Activated CD4-positive, alpha-beta T cell treated with anti-CD3 and anti-CD28 coated beads, Interleukin-10, Interleukin-2, amounts not matched to agents 100 ng/mL and 50 ng/mL, durations not matched to agents 16 hours and 8 hours (primary cell): ENCODE results near the gene TCAF2.
"Not testable (repeated sequence)": the region's sequence is repeated elsewhere in the genome, so short reads cannot be mapped to it uniquely, and the experiment has no call there.

Experiments used
- DNase-seq: peaks from one replicate; pipeline ENCODE4 v3.0.0-alpha.2; 2020

Gene TCAF2

DNA sequence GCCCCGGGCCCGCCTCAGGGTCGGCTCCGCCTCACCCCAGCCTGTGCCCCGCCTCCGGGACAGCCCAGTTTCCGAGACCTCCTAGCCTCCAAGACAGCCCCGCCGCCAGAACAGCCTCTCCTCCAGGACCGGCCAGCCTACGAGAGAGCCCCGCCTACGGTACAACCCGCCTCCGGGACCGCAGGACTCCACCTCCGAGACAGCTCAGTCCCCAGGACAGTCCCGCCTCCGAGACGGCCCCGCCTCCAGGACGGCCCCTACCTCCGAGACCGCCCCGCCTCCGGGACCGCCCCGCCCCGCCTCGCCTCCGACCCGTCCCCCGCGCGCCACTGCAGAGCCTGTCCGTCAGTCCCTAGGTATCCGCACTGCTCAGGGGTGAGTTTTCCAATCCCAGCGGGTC is at the start of gene TCAF2:
Gene TCAF2, plus strand, starts transcription at position 329 of the 400 bp plus-strand sequence.
- DNase-seq, result not testable (repeated sequence)

DNA sequence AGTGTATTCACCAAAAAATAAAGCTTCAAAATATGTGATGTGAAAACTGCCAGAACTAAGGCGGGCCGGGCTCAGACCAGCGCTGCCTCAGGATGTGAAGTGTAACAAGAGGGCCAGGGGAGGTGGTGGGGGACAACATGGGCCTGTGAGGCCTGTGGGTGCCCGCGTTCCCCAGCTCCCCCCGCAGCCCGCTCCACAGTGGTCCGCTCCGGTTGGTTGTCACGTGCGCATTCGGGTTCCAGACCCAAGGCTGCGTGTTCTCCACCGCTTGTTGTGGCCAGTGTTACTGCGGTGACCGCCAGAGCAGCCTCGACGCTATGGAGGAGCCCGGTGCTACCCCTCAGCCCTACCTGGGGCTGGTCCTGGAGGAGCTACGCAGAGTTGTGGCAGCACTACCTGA is 49.3 kb upstream of the TCAF2 start, which contains the start of gene CTAGE15:
Gene CTAGE15, plus strand, starts transcription at position 301 of the 400 bp plus-strand sequence. Its CDS starts 17 bp downstream, at position 318.
- not testable (repeated sequence) for DNase-seq

DNA sequence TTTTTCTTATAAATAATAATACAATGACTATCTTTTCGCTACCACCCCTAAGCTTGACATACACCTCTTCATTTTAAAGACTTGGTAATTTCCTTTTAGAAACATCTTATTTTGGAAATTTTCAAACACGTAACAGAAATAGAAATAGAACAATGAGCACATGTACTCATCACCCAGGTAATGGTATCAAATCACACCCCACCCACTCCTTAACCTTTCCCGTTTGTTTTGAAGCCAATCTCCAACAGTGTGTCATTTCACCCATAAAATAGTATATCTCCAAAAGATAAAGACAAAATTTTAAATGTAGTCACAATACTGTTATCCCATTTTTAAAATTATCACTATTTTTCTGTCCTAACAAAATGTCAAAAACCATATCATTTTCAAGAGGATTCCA is 32.6 kb upstream of the TCAF2 start:
- DNase-seq, result not testable (repeated sequence)

DNA sequence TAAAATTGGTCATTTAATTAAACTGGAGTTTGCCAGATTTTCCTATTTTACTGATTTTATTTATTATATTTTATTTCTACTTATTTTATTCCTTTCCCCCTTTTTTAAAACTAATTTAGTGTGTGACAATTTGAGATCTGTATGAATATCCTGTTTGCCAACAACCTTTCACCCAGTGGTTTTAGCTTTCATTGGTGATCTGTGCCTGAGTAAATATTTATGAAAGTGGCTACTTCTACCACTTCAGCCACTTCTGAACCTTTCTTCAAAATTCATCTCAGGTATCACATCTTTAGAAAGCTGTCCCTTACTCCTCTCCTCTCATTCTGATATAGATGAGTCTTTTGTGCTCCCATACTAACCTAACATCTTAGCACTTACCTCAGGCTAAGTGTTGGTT is 30.9 kb upstream of the TCAF2 start:
- not testable (repeated sequence) for DNase-seq

DNA sequence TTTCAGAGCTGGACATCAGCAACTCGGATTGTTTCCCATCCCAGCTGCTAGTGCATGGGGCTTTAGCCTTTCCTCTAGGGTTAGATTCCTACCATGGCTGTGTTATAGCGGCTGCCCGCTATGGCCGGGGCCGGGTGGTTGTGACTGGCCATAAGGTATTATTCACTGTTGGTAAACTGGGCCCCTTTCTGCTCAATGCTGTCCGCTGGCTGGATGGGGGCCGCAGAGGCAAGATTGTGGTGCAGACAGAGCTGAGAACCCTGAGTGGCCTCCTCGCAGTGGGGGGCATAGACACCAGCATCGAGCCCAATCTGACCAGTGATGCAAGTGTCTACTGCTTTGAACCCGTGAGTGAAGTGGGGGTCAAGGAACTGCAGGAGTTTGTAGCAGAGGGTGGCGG is 22.7 kb upstream of the TCAF2 start:
- DNase-seq, result not testable (repeated sequence)

DNA sequence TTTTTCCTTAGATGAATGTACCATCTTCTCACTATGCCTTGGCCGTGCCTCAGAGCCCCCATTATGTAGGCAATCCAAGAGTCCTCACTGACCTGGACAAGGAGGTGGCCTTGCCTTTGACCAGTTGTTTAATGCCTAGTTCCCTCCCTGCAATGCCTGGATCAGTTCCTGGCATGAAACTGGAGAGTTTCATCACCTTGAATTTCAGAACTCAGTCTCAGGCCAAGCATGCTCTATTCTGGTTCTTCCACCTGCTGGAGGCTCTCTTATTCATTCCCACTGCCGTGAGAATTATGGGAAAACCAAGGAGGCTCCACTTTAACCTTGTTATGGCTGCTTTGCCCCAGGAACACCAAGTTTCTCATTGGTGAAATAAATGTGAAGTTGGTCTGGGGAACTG is 17.2 kb upstream of the TCAF2 start:
- not testable (repeated sequence) for DNase-seq

DNA sequence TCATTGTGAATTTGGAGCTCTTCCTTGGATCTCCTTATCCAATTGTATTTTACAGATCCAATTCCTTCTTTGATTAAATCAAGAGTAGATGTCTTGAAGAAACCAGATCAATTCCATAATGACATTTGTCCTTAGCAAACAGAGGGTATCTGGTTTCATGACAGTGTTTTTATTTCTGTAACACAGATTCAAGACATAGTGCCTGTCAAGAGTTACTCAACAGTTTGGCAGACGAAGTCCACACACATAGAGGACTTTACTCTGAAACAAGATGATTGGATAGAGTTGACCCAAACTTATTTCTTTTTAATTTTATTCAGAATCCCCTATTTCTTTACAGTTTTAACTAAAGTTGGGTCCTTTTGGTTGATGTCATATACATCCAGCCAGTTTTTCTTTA is 14.7 kb upstream of the TCAF2 start:
- DNase-seq, result not testable (repeated sequence)

DNA sequence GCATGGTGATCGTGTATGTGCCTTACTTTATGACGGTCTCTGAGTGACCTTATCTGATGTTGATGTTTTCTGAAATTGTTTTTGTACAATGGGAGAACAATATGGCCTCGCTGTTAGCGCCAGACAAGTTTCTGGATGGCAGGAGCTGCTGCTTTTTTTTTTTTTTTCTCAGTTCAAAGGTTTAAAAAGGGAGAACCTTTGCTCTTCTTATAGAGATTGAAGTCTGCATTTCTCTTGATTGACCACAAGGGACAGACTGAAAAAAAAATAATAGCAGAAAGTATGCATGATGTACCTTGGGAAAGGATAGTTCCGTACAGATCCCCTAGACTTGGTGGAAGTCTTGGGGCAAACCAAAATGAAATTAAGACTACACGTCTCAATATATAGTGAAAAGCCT is 5.2 kb upstream of the TCAF2 start:
- not testable (repeated sequence) for DNase-seq

DNA sequence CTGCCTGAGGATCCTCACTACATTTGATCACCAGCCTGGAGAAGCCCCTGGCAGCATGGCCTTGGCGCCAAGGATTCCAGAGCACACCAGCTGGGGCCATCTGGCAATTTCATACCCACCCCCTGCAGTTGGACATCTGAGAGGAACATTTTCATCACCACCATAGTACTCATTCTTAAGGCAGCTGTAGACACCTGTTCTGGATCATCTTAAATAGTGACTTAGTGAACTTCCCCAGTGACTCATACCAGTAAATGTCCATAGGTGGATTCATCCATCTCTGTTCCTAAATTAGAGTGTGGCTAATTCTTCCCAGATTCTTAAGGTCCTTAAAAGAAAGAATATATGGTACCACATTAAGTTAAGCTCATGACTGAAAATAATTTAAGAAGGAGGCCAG is 3.6 kb upstream of the TCAF2 start:
- not testable (repeated sequence) for DNase-seq

DNA sequence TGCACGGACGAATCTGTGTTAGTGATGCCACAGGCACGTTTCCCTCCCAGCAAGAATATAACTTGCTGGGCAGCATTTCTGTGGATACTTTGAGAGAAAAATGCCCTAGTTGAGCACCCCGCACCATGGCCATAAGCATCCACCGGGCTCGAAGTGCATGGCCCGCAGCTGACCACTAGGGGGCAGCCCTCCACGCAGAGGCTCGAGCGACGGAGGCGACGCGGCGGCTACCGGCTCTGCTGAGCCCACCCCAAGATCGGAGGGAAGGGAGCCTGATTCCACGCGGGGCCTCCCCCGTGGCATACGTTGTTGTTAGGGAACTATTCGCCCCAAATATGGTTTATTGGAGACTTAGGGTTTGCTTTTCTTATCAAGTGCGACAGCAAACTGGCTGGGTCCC is 716 bp upstream of the TCAF2 start:
- not testable (repeated sequence) for DNase-seq

DNA sequence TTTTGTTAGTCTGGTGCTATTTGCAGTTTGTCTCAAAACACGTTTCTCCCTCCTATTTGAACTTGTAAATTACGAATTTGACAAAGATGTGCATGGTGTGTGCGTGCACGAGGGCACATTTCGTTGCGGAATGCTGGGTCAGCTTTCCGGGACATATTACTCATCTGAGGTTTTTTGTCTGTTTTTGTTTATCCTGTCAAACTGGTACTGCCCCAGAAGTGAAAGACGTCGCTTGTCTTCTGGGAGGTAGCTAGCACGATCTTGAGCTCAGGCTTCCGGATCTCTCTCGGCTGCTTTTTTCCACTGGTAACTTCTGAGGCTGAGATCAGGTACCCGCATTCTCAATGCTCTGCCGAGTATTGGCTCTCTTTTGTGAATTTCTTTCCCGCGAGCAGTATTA is 401 bp downstream of the TCAF2 start:
- DNase-seq, result not testable (repeated sequence)

DNA sequence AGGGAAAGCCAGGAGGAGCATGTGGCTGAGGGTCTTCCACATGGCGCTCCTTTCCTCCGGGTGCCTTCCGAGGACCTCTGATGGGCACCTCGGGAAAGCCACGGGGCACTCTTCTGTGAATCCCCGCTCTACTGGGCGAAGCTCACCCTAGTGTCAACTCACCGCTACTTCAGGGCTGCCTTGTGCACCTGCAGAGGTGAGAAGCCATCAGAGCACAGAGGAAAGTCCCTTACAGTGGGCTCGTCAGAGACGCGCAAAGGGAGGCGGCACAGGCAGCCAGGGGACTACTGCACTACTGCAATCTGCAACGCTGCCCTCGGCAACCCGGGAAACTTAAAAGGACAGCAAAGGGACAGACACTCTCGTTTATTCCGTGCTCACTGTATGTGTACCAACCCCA is 1.4 kb downstream of the TCAF2 start:
- DNase-seq, result not testable (repeated sequence)

DNA sequence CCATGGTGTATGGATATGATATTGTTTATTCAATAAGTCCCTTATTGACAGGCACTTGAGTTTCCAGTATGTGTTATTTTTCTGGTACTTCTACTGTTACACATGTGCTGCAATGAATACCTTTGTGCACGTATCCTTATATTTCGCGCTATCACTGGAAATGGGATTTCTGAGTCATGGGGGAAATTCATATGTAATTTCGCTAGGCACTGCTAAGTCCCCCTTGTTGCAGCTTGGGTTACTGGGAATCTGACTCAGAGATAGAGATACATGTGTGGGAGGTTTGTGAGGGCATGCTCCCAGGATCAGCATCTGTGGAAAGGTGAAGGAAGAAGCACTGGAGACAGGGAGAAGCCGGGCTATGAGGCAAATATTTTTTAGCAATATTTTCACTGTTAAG is 9.9 kb downstream of the TCAF2 start:
- DNase-seq, result not testable (repeated sequence)

DNA sequence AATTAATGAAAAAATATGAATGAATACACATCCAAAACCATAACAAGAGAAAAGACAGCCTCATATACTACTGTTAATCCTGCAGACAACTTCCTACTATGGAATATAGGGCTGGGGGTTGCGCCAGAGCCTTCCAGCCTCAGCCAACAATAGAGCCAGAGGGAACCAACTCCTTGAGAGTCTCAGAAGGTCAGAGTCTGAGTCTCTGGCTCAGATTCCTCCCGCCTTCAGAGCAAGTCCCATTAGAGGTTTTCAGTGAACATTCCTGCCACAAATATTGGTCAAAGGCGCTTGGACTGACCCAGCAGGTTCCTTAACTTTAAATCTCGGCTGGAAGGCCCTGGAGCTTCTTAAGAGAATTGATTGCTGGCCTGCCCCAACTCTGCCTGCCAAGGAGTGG is 11.7 kb downstream of the TCAF2 start:
- DNase-seq, result not testable (repeated sequence)

DNA sequence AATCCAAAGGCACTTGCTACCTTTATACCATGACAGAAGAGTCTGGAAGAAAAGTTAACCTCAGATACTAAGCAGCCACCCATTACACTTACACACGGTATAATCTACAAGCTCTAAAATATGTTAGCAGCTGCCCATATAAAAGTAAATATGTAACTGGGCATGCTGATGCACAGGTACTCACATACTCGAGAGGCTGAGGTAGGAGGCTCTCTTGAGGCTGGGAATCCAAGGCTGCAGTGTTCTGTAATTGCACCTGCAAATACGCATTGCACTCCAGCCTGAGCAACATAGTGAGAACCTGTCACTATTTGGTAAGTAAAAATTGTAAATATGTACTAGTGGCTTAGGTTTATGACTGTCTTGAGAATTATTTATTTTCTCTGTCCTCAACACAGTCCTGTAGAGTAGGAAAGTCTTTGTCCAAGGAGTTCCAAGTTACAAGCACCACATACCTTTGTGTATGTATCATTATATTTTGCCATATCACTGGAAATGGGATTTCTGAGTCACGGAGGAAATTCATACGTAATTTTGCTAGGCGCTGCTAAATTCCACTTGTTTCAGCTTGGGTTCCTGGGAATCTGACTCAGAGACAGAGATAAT is 12.3 kb downstream of the TCAF2 start:
- DNase-seq, result not testable (repeated sequence)

DNA sequence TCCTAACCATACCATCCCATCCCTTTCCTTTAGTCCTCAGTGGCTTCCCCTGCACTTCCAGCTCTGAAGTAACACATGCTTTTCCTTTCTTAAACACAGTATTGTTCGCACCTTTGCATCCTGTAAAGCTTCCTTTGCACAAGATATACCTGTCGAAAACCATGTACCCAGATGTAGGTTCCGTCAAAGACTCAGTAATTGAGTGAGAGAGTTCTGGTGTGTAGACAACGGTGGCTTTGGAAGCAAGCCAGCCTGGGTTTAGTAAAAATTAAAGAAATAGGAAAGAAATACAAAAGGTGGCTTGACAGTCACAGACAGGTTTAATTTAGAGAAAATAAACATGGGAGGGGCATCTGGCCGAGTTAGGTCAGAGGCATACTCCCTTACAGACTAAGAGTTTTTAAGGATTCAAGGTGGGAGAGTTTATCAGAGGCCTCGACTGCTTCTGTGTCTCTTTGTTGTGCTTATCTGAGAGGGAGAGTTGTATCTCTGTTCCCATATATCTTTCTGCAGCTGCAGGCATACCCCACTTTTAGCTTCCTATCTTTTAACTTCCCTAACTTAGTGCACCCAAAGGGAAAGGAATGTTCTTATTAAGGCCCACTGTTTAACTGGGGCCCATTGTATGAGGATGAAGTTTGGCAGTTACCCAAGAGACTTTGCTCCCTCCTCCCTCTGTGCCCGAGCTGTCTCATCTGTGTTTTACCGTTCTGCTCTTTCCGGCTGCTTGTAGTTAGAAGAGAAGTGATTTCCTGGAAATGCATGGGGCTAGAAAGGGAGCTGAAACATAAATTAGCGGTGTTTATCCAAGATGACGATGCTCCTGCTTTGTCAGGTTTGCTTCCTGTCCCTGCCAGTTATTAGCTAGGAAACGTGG is 14.8 kb downstream of the TCAF2 start:
- DNase-seq, result not testable (repeated sequence)

DNA sequence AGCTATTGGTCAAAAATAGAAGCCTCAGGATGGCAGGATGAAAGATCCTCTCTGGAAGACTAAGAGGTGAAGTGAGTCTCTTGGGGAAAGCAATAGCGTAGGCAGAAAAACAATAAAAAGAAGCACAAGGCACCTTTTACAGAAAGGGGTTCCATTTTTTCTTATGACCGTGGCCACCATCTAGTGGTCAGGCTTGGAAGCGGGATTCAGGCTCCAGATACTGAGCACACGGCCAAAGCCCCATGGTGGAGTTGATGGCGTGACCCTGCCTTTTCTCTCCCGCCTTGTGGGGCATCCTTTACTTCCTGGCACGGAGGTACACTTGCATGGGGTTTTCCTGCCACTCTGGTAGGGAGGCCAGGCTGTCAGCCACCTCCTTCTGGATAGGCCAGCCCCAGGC is 18.6 kb downstream of the TCAF2 start:
- not testable (repeated sequence) for DNase-seq

DNA sequence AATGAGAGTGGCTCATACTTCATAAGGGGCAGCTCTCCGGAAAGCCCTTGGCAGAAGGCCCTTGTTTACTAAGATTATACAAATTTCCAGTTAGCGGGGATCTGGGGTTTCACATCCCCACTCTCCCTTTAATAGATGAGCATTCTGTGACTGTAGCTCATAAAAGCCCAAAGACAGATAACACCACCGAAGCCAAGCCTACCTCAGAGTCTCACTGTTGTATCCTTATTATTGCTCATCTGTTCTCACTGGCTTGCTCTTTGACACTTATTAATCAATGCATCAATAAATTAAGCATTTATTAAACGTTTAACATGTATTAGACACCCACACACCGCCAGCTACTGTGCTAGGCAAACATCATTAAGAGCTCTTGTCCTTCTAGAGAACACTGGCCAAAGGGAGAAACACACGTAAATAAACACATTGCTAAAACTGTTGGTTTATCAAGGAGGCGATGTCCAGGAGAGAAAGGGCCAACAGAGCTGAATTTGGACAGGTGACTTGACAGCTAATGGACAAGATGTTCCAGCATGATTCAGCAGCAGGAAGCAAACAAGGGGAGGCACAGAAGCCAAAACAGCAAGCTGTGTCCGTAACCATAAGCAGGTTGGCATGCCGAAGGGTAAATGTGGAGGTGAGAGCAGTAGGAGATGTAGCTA is 19.9 kb downstream of the TCAF2 start:
- DNase-seq, result not testable (repeated sequence)

DNA sequence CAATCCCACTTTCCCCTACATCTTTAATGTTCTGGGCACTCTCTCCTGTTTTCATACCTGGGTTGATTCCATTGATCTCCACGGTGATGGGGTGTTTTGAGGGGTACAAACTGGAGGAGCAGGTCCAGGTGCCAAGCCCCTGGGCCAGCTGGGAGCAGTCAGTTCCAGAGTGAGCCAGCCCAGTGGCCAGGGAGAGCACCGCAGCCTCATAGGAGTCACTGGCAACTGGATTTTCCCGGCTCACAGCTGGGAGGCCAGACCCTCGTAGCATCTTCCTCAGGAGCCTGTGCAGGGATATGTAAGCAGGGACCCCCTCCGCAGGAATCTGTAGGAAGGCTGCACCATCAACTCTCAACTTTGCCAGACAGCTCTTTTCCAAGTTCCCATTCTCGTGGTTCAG is 25.8 kb downstream of the TCAF2 start:
- not testable (repeated sequence) for DNase-seq

DNA sequence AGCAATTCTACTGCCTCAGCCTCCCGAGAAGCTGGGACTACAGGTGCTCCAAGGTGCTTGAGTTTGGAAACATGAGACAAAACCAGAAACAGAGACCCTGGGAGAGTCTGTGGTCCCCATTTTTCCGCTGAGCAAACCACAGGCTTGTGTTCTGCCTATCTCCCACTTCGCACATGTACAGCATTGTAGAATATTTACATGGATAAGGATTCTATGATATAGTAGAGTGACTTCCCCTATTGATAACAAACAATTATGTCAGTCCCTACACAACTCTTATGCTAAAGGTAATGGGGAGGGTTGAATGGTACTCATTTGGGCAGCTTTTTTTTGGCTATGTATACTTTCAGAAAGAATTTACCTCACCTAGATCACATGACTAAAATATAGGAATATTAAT is 29.1 kb downstream of the TCAF2 start:
- DNase-seq, result not testable (repeated sequence)

DNA sequence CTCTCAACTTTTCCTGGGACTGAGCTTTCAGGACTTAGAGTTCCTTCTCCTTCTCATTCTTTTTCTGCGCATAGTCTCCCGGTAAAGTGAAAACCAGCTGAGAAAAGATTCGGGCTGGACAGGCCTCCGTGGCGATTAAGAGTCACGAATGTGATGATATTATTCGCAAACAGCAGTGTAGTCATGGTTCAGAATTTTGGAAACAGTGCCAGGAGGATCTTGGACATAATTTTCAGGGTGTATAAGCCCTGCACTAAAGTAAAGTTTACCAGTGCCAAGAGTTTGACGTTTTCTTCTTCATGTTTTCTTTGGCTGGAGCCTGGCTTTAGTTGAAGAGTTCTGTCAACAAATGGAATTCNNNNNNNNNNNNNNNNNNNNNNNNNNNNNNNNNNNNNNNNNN is 29.7 kb downstream of the TCAF2 start:
- not testable (repeated sequence) for DNase-seq
